Stimulated activated CD4-positive, alpha-beta T cell treated with anti-CD3 and anti-CD28 coated beads, Interleukin-15, amount 100 ng/mL, for 1 hour (primary cell): ENCODE results near the gene SLC9A8.

ENCODE experiments used
- DNase-seq, 2 donors: peaks; one replicate each; pipeline ENCODE4 v3.0.0-alpha.2; 2020; ENCODE audit warnings: low read depth in 1 of 2, low spot score in 1 of 2

The SLC9A8 gene

GRCh38 chr20:49913399-49914047 lies 100.9 kb downstream of the SLC9A8 start:
- DNase-seq: no peak

- no peak for DNase-seq
These were observed 101.9 kb downstream of the SLC9A8 start for GRCh38 chr20:49914310-49915117.

- DNase-seq: no peak
These were observed 102.4 kb downstream of the SLC9A8 start for GRCh38 chr20:49915118-49915379.

GRCh38 chr20:49915380-49916145 lies 102.9 kb downstream of the SLC9A8 start, which contains the start of gene SPATA2:
SPATA2 (minus strand) TSS chr20:49915529; CDS start chr20:49908490, 7,039 bp downstream.
- DNase-seq: peak; percentile 78 to 84

GRCh38 chr20:49916146-49917002 lies 103.7 kb downstream of the SLC9A8 start:
- DNase-seq: no peak

GRCh38 chr20:49918446-49918845 lies 105.8 kb downstream of the SLC9A8 start:
- DNase-seq: no peak

- no peak for DNase-seq
These were observed 106.4 kb downstream of the SLC9A8 start for GRCh38 chr20:49919009-49919408.

- no peak for DNase-seq
These were observed 106.8 kb downstream of the SLC9A8 start for GRCh38 chr20:49919461-49919860.

GRCh38 chr20:49924247-49924646 lies 111.6 kb downstream of the SLC9A8 start:
- DNase-seq: no peak

- no peak for DNase-seq
These were observed 113.3 kb downstream of the SLC9A8 start for GRCh38 chr20:49925901-49926454.

GRCh38 chr20:49928411-49929141 lies 115.9 kb downstream of the SLC9A8 start:
- DNase-seq: peak; percentile 52 to 63

- no peak for DNase-seq
These were observed 116.5 kb downstream of the SLC9A8 start for GRCh38 chr20:49929142-49929494.

- no peak for DNase-seq
These were observed 123.1 kb downstream of the SLC9A8 start for GRCh38 chr20:49935746-49936152.

GRCh38 chr20:49936153-49937026 lies 123.8 kb downstream of the SLC9A8 start, which contains the start of gene RNF114:
RNF114 (plus strand) TSS chr20:49936397; CDS start chr20:49936413, 16 bp downstream.
- DNase-seq: peak; percentile 82 to 92

- DNase-seq: no peak
These were observed 124.7 kb downstream of the SLC9A8 start for GRCh38 chr20:49937027-49937929.

GRCh38 chr20:49938173-49939163 lies 125.8 kb downstream of the SLC9A8 start:
- DNase-seq: no peak

- DNase-seq: no peak
These were observed 128.8 kb downstream of the SLC9A8 start for GRCh38 chr20:49941456-49941855.
